Endothelial cell of umbilical vein (primary cell): Measurements from ENCODE around the gene FBLIM1. TPM values are rescaled to one million over a fixed set of nuclear protein-coding genes. Genes with fewer than 3 reads are reported as not detected.

Experiments
- BruUV-seq: library from RNA; stranded (reverse); fragments of 400-500 nt; replicated peaks from 2 replicates; lab custom pipeline; 2021; lab: Mats Ljungman, UMichigan
- CTCF ChIA-PET: fragments of 300-600, 350-600 bp; sonication (Branson Sonifier 250); formaldehyde crosslinking; loops from one replicate; lab custom pipeline; 2021; ENCODE audit warnings: antibody characterized with exemption, inconsistent platforms; lab: Charles Lee
- POLR2A ChIA-PET: fragments of 300-600, 350-600 bp; sonication (Branson Sonifier 250); formaldehyde crosslinking; loops from one replicate; lab custom pipeline; 2021; ENCODE audit warnings: antibody characterized with exemption, inconsistent platforms; lab: Charles Lee
- DNase-seq: peaks from one replicate; pipeline ENCODE4 v3.0.0-alpha.2; 2011; ENCODE audit warnings: low read depth, low spot score
- FAIRE-seq: peaks from 2 replicates; lab custom pipeline; 2011; peaks lifted over from hg19 to GRCh38; lab: Jason Lieb, UNC
- H2AFZ ChIP-seq: 2 replicates; pipeline ENCODE4 v1.6.0; 2012; ENCODE audit warnings: low read depth, low read length, control low read depth, inconsistent platforms
- H3K27ac ChIP-seq: 2 replicates; pipeline ENCODE4 v1.5.1; 2011; ENCODE audit warnings: low read depth, mild to moderate bottlenecking, control low read depth, low read length, moderate library complexity; ENCODE audit not compliant: insufficient read depth
- H3K27me3 ChIP-seq, 2 experiments: 2 replicates each; pipeline versions ENCODE4 v1.6.0 to v1.6.1; 2011; ENCODE audit warnings: low read length in 2 of 2, mixed read lengths in 1 of 2; ENCODE audit not compliant: control insufficient read depth in 2 of 2, insufficient read depth in 2 of 2
- H3K36me3 ChIP-seq, 2 experiments: 2 replicates in 1 of 2; 3 replicates in 1 of 2; pipeline ENCODE4 v1.5.1; 2011; ENCODE audit warnings: low read length in 2 of 2, mild to moderate bottlenecking in 1 of 2, moderate library complexity in 1 of 2; ENCODE audit not compliant: control insufficient read depth in 2 of 2, insufficient read depth in 2 of 2; ENCODE audit errors: extremely low read depth in 1 of 2
- H3K4me1 ChIP-seq: 3 replicates; pipeline ENCODE4 v1.5.1; 2011; ENCODE audit warnings: mild to moderate bottlenecking, low read length; ENCODE audit not compliant: control insufficient read depth, insufficient read depth; ENCODE audit errors: extremely low read depth
- H3K4me2 ChIP-seq: 2 replicates; pipeline ENCODE4 v1.6.1; 2011; ENCODE audit warnings: low read length, control low read depth, mixed read lengths; ENCODE audit not compliant: insufficient read depth
- H3K4me3 ChIP-seq, 3 experiments: fragments of 200-600 bp in 1 of 3; sonication (generic), shearing (Covaris generic) in 1 of 3; replicated peaks in 1 of 3; 2 replicates each; pipeline ENCODE4 v1.5.1; 2011 to 2016; ENCODE audit warnings: control low read depth in 3 of 3, low read length in 3 of 3, mild to moderate bottlenecking in 2 of 3, inconsistent platforms in 1 of 3, low read depth in 1 of 3, moderate library complexity in 1 of 3; ENCODE audit not compliant: insufficient read depth in 1 of 3
- H3K79me2 ChIP-seq: 2 replicates; pipeline ENCODE4 v1.6.0; 2012; ENCODE audit warnings: low read length, inconsistent platforms; ENCODE audit not compliant: control insufficient read depth, insufficient read depth
- H3K9ac ChIP-seq: replicated peaks from 2 replicates; pipeline ENCODE3; 2011; ENCODE audit warnings: low read length, control low read depth; ENCODE audit not compliant: insufficient read depth; ENCODE audit errors: extremely low read depth
- H3K9me1 ChIP-seq: replicated peaks from 3 replicates; pipeline ENCODE4 v1.6.0; 2011; ENCODE audit warnings: mild to moderate bottlenecking, low read length; ENCODE audit not compliant: control insufficient read depth, insufficient read depth; ENCODE audit errors: extremely low read depth
- H3K9me3 ChIP-seq: replicated peaks from 2 replicates; pipeline ENCODE4 v1.5.1; 2012; ENCODE audit warnings: low read length, inconsistent platforms; ENCODE audit not compliant: control insufficient read depth, insufficient read depth
- H4K20me1 ChIP-seq: replicated peaks from 2 replicates; pipeline ENCODE3; 2011; ENCODE audit warnings: mild to moderate bottlenecking, low read length; ENCODE audit not compliant: control insufficient read depth, insufficient read depth; ENCODE audit errors: extremely low read depth
- EZH2 ChIP-seq: IDR thresholded peaks from 2 replicates; pipeline ENCODE4 v1.6.1; 2012; ENCODE audit warnings: borderline replicate concordance, low read depth, mild to moderate bottlenecking, moderate library complexity, low read length, inconsistent platforms; ENCODE audit not compliant: severe bottlenecking
- FOS ChIP-seq: IDR thresholded peaks from 2 replicates; pipeline ENCODE4 v1.6.1; 2011; ENCODE audit warnings: mild to moderate bottlenecking, low read length, moderate library complexity, borderline replicate concordance; ENCODE audit not compliant: insufficient read depth
- GATA2 ChIP-seq: IDR thresholded peaks from 2 replicates; pipeline ENCODE4 v1.7.0; 2011; ENCODE audit warnings: low read depth, mild to moderate bottlenecking, moderate library complexity, mixed read lengths, low read length; ENCODE audit not compliant: insufficient read length, insufficient read depth
- JUN ChIP-seq: IDR thresholded peaks from 2 replicates; pipeline ENCODE4 v1.6.1; 2011; ENCODE audit warnings: borderline replicate concordance, low read depth; ENCODE audit not compliant: insufficient read length, insufficient read depth
- MYC ChIP-seq: IDR thresholded peaks from one replicate; pipeline ENCODE4 v1.6.1; 2011; ENCODE audit warnings: mild to moderate bottlenecking, low read depth, low read length
- POLR2A ChIP-seq: IDR thresholded peaks from 2 replicates; pipeline ENCODE4 v1.6.1; 2012; ENCODE audit warnings: low read depth, mild to moderate bottlenecking, control low read depth, low read length
- POLR2AphosphoS5 ChIP-seq: IDR thresholded peaks from 2 replicates; pipeline ENCODE4 v1.6.1; 2012; ENCODE audit warnings: low read depth, mild to moderate bottlenecking, control low read depth, low read length, moderate library complexity; ENCODE audit not compliant: insufficient read depth
- dilution Hi-C: fragments of 300-500 bp; cut with MboI; formaldehyde crosslinking; loops from one replicate; pipeline ENCODE4 v1.15.0; 2019; ENCODE audit warnings: low sequenced_read_pairs; ENCODE audit not compliant: extremely low pct_ligation_motif_present
- intact Hi-C: fragments of 100-400 bp; cut with micrococcal nuclease; formaldehyde crosslinking; loops from one replicate; pipeline ENCODE4 v1.10.0; 2022
- polyA plus RNA-seq, 4 experiments: library from polyadenylated mRNA; depleted of rRNA in 3 of 4; stranded (reverse) in 3 of 4; unstranded in 1 of 4; fragments of >200 nt; gene quantifications; 2 replicates each; pipeline versions ENCODE4 v1.2.1 to v1.2.3, GENCODE V29; 2011 to 2012; ENCODE audit warnings: missing spikeins in 1 of 4
- total RNA-seq: library from RNA; stranded (reverse); gene quantifications from 2 replicates; pipeline ENCODE4 v1.2.3, GENCODE V29; 2021
- TF ChIP-seq, protein P1 (sequence below), 2 donors: IDR thresholded peaks; 1 replicate in 1 of 2; 2 replicates in 1 of 2; pipeline ENCODE4 v1.5.1; 2011; ENCODE audit warnings: low read length in 2 of 2, mild to moderate bottlenecking in 2 of 2, moderate library complexity in 2 of 2, control low read depth in 1 of 2, inconsistent platforms in 1 of 2, low read depth in 1 of 2; ENCODE audit not compliant: insufficient read depth in 1 of 2; ENCODE audit errors: extremely low read depth in 1 of 2
- TF ChIP-seq, protein P2 (sequence below): IDR thresholded peaks from 2 replicates; pipeline ENCODE4 v1.6.1; 2011; ENCODE audit not compliant: insufficient read depth, insufficient read length

The FBLIM1 gene
- total and polyA plus RNA-seq, 2 donors (not counting 3 experiments of a cell fraction or from before 2014, with no cell fraction given): 363 to 414 TPM

DNA sequence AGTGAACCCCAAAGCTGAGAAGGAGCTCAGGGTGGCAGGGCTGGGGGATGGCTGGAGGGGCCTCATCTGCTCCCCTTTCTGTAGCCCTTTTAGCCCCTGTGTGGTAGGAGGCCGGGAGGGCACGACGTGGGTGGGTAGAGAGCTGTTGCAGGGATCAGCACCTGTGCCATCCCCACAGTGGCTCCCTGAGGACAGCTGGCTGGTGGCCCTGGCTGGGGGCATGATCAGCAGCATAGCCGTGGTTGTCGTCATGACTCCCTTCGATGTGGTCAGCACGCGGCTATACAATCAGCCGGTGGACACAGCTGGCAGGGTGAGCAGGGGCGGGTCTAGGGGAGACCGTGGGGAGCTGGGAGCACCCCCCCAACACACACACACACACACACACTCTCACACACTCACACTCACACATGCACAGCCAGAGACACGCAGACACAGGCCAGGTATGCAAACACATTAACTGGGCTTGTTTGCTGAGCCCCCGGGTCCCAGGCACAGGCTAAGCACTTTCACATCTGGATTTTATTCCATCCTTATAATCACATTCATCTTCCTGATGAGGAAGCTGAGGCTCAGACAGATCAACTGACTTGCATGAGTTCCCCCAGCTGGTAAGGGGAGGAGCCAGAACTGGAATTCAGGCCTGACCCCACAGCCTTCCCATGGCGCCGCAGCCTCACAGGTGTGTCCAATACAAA, 20.0 kb upstream of the FBLIM1 start:
- no peak for DNase-seq
- no peak overlapping the region for H3K4me3 ChIP-seq
- intact Hi-C loops (no loop called here), dilution Hi-C loops (no loop called here)
- peaks cover 0 to 12% of the 10 kb centered on the region in 2 experiments for H3K36me3 ChIP-seq
- H3K9me1 ChIP-seq: no peaks in the 10 kb centered on the region
- H3K27me3 ChIP-seq: no peaks in the 10 kb centered on the region
- ChIA-PET CTCF (interaction anchor here (0.9 to 4.2 kb wide), 4 partner anchors 10 to 47 kb away, joined by 3 to 31 read pairs (median 3); partner anchors contain the start of gene FBLIM1), POLR2A (interaction anchor here (1.0 kb wide), 1 partner anchor 22 kb away, joined by 3 read pairs; no protein-coding TSS in a partner anchor)
- no peak overlapping the region for H3K27ac ChIP-seq
- H3K4me1 ChIP-seq: no peaks in the 10 kb centered on the region
- BruUV-seq: no TSS peak
- no peaks in the 10 kb centered on the region for H3K9me3 ChIP-seq
- no peaks in the 10 kb centered on the region for H4K20me1 ChIP-seq
- no peak for TF ChIP-seq FOS
- no peak for TF ChIP-seq MYC
- TF ChIP-seq POLR2A: no peak
- TF ChIP-seq, protein P1, sequence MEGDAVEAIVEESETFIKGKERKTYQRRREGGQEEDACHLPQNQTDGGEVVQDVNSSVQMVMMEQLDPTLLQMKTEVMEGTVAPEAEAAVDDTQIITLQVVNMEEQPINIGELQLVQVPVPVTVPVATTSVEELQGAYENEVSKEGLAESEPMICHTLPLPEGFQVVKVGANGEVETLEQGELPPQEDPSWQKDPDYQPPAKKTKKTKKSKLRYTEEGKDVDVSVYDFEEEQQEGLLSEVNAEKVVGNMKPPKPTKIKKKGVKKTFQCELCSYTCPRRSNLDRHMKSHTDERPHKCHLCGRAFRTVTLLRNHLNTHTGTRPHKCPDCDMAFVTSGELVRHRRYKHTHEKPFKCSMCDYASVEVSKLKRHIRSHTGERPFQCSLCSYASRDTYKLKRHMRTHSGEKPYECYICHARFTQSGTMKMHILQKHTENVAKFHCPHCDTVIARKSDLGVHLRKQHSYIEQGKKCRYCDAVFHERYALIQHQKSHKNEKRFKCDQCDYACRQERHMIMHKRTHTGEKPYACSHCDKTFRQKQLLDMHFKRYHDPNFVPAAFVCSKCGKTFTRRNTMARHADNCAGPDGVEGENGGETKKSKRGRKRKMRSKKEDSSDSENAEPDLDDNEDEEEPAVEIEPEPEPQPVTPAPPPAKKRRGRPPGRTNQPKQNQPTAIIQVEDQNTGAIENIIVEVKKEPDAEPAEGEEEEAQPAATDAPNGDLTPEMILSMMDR (IDR thresholded peaks at IDR 0.05; ENCODE audit: extremely low read depth in 1 of 2, insufficient read depth in 1 of 2, low read depth in 1 of 2, low read length in 2 of 2): no peak
- no peak for TF ChIP-seq GATA2
- TF ChIP-seq EZH2: no peak
- no peak for TF ChIP-seq JUN
- TF ChIP-seq POLR2AphosphoS5: no peak
- TF ChIP-seq, protein P2, sequence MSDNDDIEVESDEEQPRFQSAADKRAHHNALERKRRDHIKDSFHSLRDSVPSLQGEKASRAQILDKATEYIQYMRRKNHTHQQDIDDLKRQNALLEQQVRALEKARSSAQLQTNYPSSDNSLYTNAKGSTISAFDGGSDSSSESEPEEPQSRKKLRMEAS: no peak
- no peak for FAIRE-seq
- no peak overlapping the region for H2AFZ ChIP-seq
- no peak overlapping the region for H3K9ac ChIP-seq
- H3K79me2 ChIP-seq: no peaks in the 10 kb centered on the region
- no peak overlapping the region for H3K4me2 ChIP-seq
